Measurements from ENCODE around the gene LSM7. TPM values are rescaled to one million over a fixed set of nuclear protein-coding genes. Genes with fewer than 3 reads are reported as not detected.
A peak's percentile ranks its signal among the peaks of the same experiment; 100 is the strongest.

Gene LSM7
- total RNA-seq, 2 experiments from 2014 or later, result 73.6 to 80.1 TPM

DNA sequence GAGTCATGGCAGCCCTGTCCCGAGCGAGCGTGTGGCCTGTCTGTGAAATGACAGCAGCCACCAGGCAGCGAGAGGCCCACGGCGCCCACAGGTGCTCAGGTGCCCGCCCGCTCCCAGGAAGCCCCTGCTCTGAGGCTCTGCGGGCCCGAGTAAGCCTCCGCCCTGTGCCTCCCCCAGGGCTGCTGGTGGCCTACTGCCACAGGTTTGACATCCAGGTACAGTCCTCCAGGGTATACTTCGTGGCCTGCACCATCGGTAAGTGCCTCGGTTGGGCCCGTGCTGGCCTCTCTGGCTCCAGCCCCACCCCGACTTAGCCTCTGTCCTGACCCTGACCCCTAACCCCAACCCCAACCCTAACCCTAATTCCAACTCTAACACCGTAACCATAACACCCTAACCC lies 16.7 kb upstream of the LSM7 start:
- Mint-ChIP-seq H3K36me3 (ENCODE audit: low read depth) (peaks cover 11% of the 10 kb centered on the region), H3K27me3 (no peaks in the 10 kb centered on the region), H3K27ac (no peak overlapping the region), H3K4me1 (ENCODE audit: low read depth) (no peaks in the 10 kb centered on the region), H3K9me3 (no peaks in the 10 kb centered on the region), H3K4me3 (no peak overlapping the region)
- Histone ChIP-seq H3K27ac (ENCODE audit: low read depth in 1 of 2, low read length in 2 of 2) (no peak overlapping the region), H3K27me3 (ENCODE audit: control insufficient read depth in 1 of 2, insufficient read depth in 2 of 2, low read length in 2 of 2) (no peaks in the 10 kb centered on the region), H3K4me1 (ENCODE audit: insufficient read depth, low read length) (no peaks in the 10 kb centered on the region), H3K4me3 (ENCODE audit: low read length) (no peak overlapping the region), H3K36me3 (ENCODE audit: insufficient read depth, low read length) (peaks cover 16% of the 10 kb centered on the region), H3K9me3 (ENCODE audit: control insufficient read depth in 1 of 2, insufficient read depth in 1 of 2, low read length in 2 of 2) (no peaks in the 10 kb centered on the region)
- DNase-seq, result peak in 1 of 14 experiments; percentile 12
- TF ChIP-seq, protein P1, sequence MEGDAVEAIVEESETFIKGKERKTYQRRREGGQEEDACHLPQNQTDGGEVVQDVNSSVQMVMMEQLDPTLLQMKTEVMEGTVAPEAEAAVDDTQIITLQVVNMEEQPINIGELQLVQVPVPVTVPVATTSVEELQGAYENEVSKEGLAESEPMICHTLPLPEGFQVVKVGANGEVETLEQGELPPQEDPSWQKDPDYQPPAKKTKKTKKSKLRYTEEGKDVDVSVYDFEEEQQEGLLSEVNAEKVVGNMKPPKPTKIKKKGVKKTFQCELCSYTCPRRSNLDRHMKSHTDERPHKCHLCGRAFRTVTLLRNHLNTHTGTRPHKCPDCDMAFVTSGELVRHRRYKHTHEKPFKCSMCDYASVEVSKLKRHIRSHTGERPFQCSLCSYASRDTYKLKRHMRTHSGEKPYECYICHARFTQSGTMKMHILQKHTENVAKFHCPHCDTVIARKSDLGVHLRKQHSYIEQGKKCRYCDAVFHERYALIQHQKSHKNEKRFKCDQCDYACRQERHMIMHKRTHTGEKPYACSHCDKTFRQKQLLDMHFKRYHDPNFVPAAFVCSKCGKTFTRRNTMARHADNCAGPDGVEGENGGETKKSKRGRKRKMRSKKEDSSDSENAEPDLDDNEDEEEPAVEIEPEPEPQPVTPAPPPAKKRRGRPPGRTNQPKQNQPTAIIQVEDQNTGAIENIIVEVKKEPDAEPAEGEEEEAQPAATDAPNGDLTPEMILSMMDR (IDR thresholded peaks at IDR 0.05), result no peak
- ATAC-seq (ENCODE audit: poor library complexity), result no peak
- ChIA-PET CTCF (no interaction called here), POLR2A (no interaction called here)
- intact Hi-C loops (cut with DNase I, micrococcal nuclease), result no loop called here

DNA sequence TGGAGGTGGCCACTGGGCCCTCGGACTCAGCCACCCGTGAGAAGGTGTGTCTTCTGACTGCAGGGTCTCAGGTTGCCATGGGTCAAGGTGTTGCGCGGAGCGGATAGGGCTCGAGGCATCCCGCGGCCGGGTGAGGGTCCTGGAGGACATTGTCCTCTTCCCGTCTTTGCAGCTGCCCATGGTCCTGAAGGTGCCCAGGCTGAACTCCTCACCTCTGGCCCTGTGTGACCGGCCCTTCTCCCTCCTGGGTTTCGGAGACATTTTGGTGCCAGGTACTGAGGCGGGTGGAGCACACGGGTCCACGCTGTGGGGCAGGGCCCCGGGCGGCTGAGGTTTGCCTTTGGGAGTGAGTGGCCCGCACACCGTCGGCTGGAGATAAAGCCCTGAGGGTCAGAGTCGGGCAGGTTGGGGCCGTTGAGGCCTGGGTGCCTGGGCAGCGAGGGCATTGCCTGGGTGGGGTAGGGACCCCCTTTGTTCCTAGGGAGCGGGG lies 16.0 kb upstream of the LSM7 start:
- Mint-ChIP-seq H3K27me3 (no peaks in the 10 kb centered on the region), H3K9me3 (no peaks in the 10 kb centered on the region), H3K4me3 (no peak overlapping the region), H3K27ac (no peak overlapping the region), H3K36me3 (ENCODE audit: low read depth) (peaks cover 11% of the 10 kb centered on the region), H3K4me1 (ENCODE audit: low read depth) (no peaks in the 10 kb centered on the region)
- H3K27ac ChIP-seq (ENCODE audit: low read depth in 1 of 2, low read length in 2 of 2), result no peak overlapping the region
- no peak overlapping the region for H3K4me3 ChIP-seq (ENCODE audit: low read length)
- TF ChIP-seq, protein P1 (IDR thresholded peaks at IDR 0.05), result no peak
- H3K36me3 ChIP-seq (ENCODE audit: insufficient read depth, low read length), result peaks cover 18% of the 10 kb centered on the region
- H3K27me3 ChIP-seq (ENCODE audit: control insufficient read depth in 1 of 2, insufficient read depth in 2 of 2, low read length in 2 of 2), result no peaks in the 10 kb centered on the region
- no peaks in the 10 kb centered on the region for H3K4me1 ChIP-seq (ENCODE audit: insufficient read depth, low read length)
- ATAC-seq (ENCODE audit: poor library complexity) (no peak), DNase-seq (no peak)
- no peaks in the 10 kb centered on the region for H3K9me3 ChIP-seq (ENCODE audit: control insufficient read depth in 1 of 2, insufficient read depth in 1 of 2, low read length in 2 of 2)
- intact Hi-C loops (cut with DNase I, micrococcal nuclease), result no loop called here
- ChIA-PET CTCF (no interaction called here), POLR2A (no interaction called here)

DNA sequence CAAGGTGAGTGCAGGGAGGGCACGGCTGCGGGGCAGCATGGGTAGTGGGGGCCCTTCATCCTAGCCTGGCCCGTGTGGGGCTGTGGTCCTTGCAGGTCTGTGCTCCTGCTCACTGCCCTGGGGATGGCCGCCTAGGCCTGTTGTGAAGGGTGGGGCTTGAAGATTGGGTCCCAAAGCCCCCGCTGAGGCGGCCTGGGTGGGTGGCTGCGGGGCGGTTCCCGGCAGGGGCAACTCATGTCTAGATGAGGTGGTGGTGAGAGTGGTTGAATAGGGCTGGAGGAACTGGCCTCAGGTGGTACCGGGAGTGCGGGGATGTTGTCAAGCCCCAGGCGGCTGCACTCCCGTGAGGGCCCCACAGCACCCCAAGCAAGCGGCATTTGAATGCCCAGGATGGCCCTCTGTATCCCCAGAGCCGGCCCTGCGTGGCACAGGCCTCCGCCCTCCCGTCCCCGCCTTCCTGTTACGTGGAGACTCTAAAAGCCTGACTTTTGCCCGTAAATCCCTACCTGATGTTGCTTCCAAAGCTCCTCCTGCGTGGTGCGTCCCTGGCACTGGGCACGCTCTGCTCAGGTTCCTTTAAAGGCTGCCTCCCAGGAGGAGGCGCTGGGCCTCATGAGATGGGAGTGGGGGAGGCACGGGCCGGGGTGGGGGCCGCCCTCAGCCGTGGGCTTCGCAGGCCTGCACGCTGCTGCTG lies 15.1 kb upstream of the LSM7 start:
- ATAC-seq (ENCODE audit: poor library complexity), result no peak
- POLR2A ChIA-PET, result no interaction called here

More for the DNA sequence above, 15.1 kb upstream of the LSM7 start:
- no peak overlapping the region for H3K4me3 Mint-ChIP-seq
- H3K27ac Mint-ChIP-seq, result no peak overlapping the region
- intact Hi-C loops (cut with DNase I, micrococcal nuclease), result no loop called here
- H3K9me3 Mint-ChIP-seq, result no peaks in the 10 kb centered on the region
- H3K4me1 Mint-ChIP-seq (ENCODE audit: low read depth), result no peaks in the 10 kb centered on the region
- Histone ChIP-seq H3K9me3 (ENCODE audit: control insufficient read depth in 1 of 2, insufficient read depth in 1 of 2, low read length in 2 of 2) (no peaks in the 10 kb centered on the region), H3K36me3 (ENCODE audit: insufficient read depth, low read length) (peaks cover 18% of the 10 kb centered on the region), H3K4me3 (ENCODE audit: low read length) (no peak overlapping the region), H3K4me1 (ENCODE audit: insufficient read depth, low read length) (no peaks in the 10 kb centered on the region), H3K27ac (ENCODE audit: low read depth in 1 of 2, low read length in 2 of 2) (no peak overlapping the region), H3K27me3 (ENCODE audit: control insufficient read depth in 1 of 2, insufficient read depth in 2 of 2, low read length in 2 of 2) (no peaks in the 10 kb centered on the region)
- H3K36me3 Mint-ChIP-seq (ENCODE audit: low read depth), result peaks cover 11% of the 10 kb centered on the region
- TF ChIP-seq, protein P1 (IDR thresholded peaks at IDR 0.05), result no peak
- CTCF ChIA-PET, result no interaction called here
- H3K27me3 Mint-ChIP-seq, result no peaks in the 10 kb centered on the region
- no peak for DNase-seq

All from CD4-positive, alpha-beta T cell (primary cell).